Measurements from ENCODE around the gene MATN1.

Gene MATN1

GRCh38 chr1:30732277-30732996 is 9.1 kb upstream of the MATN1 start:
- Mint-ChIP-seq H3K27ac (peak overlapping the region; percentile 92), H3K27me3 (no peaks in the 10 kb centered on the region), H3K9me3 (no peaks in the 10 kb centered on the region), H3K36me3 (peaks cover 42% of the 10 kb centered on the region), H3K4me1 (peaks cover 73% of the 10 kb centered on the region), H3K4me3 (peak overlapping the region; percentile 10)
- peak; percentile 73 for ATAC-seq

GRCh38 chr1:30731806-30732276 is 8.5 kb upstream of the MATN1 start:
- no peaks in the 10 kb centered on the region for H3K27me3 Mint-ChIP-seq
- peak overlapping the region; percentile 92 for H3K27ac Mint-ChIP-seq
- H3K4me3 Mint-ChIP-seq = peak overlapping the region; percentile 55
- ATAC-seq = peak; percentile 13
- H3K36me3 Mint-ChIP-seq = peaks cover 39% of the 10 kb centered on the region
- no peaks in the 10 kb centered on the region for H3K9me3 Mint-ChIP-seq
- peaks cover 74% of the 10 kb centered on the region for H3K4me1 Mint-ChIP-seq

- Mint-ChIP-seq H3K4me3 (no peak overlapping the region), H3K27ac (peak overlapping the region; percentile 92), H3K36me3 (peaks cover 33% of the 10 kb centered on the region), H3K27me3 (no peaks in the 10 kb centered on the region), H3K4me1 (peaks cover 74% of the 10 kb centered on the region), H3K9me3 (no peaks in the 10 kb centered on the region)
- ATAC-seq = no peak
These were observed 7.9 kb upstream of the MATN1 start for GRCh38 chr1:30731109-30731805.

- peak overlapping the region; percentile 47 for H3K4me3 Mint-ChIP-seq
- ATAC-seq = peak; percentile 75
- peaks cover 71% of the 10 kb centered on the region for H3K4me1 Mint-ChIP-seq
- H3K27ac Mint-ChIP-seq = peak overlapping the region; percentile 92
- H3K27me3 Mint-ChIP-seq = no peaks in the 10 kb centered on the region
- peaks cover 26% of the 10 kb centered on the region for H3K36me3 Mint-ChIP-seq
- H3K9me3 Mint-ChIP-seq = no peaks in the 10 kb centered on the region
These were observed 7.1 kb upstream of the MATN1 start for GRCh38 chr1:30730346-30731108.

- H3K4me3 Mint-ChIP-seq = peak overlapping the region; percentile 47
- H3K27me3 Mint-ChIP-seq = no peaks in the 10 kb centered on the region
- no peaks in the 10 kb centered on the region for H3K9me3 Mint-ChIP-seq
- ATAC-seq = no peak
- peaks cover 25% of the 10 kb centered on the region for H3K36me3 Mint-ChIP-seq
- H3K27ac Mint-ChIP-seq = peak overlapping the region; percentile 92
- peaks cover 66% of the 10 kb centered on the region for H3K4me1 Mint-ChIP-seq
These were observed 6.5 kb upstream of the MATN1 start for GRCh38 chr1:30729901-30730300.

GRCh38 chr1:30728832-30729638 is 5.7 kb upstream of the MATN1 start:
- Mint-ChIP-seq H3K36me3 (peaks cover 19% of the 10 kb centered on the region), H3K27me3 (no peaks in the 10 kb centered on the region), H3K27ac (peak overlapping the region; percentile 92), H3K9me3 (no peaks in the 10 kb centered on the region), H3K4me3 (no peak overlapping the region), H3K4me1 (peaks cover 67% of the 10 kb centered on the region)
- ATAC-seq = no peak

- ATAC-seq = no peak
- Mint-ChIP-seq H3K4me1 (peaks cover 67% of the 10 kb centered on the region), H3K27me3 (no peaks in the 10 kb centered on the region), H3K36me3 (peaks cover 15% of the 10 kb centered on the region), H3K4me3 (no peak overlapping the region), H3K9me3 (no peaks in the 10 kb centered on the region), H3K27ac (peak overlapping the region; percentile 92)
These were observed 5.0 kb upstream of the MATN1 start for GRCh38 chr1:30728340-30728739.

GRCh38 chr1:30727824-30728223 is 4.4 kb upstream of the MATN1 start:
- H3K4me3 Mint-ChIP-seq = no peak overlapping the region
- peaks cover 67% of the 10 kb centered on the region for H3K4me1 Mint-ChIP-seq
- ATAC-seq = no peak
- peaks cover 13% of the 10 kb centered on the region for H3K36me3 Mint-ChIP-seq
- H3K27me3 Mint-ChIP-seq = no peaks in the 10 kb centered on the region
- H3K27ac Mint-ChIP-seq = peak overlapping the region; percentile 92
- no peaks in the 10 kb centered on the region for H3K9me3 Mint-ChIP-seq

- H3K27me3 Mint-ChIP-seq = no peaks in the 10 kb centered on the region
- H3K4me3 Mint-ChIP-seq = no peak overlapping the region
- H3K4me1 Mint-ChIP-seq = peaks cover 65% of the 10 kb centered on the region
- ATAC-seq = no peak
- H3K36me3 Mint-ChIP-seq = peaks cover 13% of the 10 kb centered on the region
- H3K9me3 Mint-ChIP-seq = no peaks in the 10 kb centered on the region
- H3K27ac Mint-ChIP-seq = peak overlapping the region; percentile 92
These were observed 3.6 kb upstream of the MATN1 start for GRCh38 chr1:30726773-30727684.

- H3K36me3 Mint-ChIP-seq = peaks cover 13% of the 10 kb centered on the region
- no peak overlapping the region for H3K27ac Mint-ChIP-seq
- H3K4me3 Mint-ChIP-seq = no peak overlapping the region
- no peak for ATAC-seq
- H3K27me3 Mint-ChIP-seq = no peaks in the 10 kb centered on the region
- no peaks in the 10 kb centered on the region for H3K9me3 Mint-ChIP-seq
- H3K4me1 Mint-ChIP-seq = peaks cover 65% of the 10 kb centered on the region
These were observed 2.9 kb upstream of the MATN1 start for GRCh38 chr1:30726236-30726635.

- H3K4me3 Mint-ChIP-seq = no peak overlapping the region
- H3K27ac Mint-ChIP-seq = no peak overlapping the region
- H3K9me3 Mint-ChIP-seq = no peaks in the 10 kb centered on the region
- H3K27me3 Mint-ChIP-seq = no peaks in the 10 kb centered on the region
- H3K4me1 Mint-ChIP-seq = peaks cover 63% of the 10 kb centered on the region
- H3K36me3 Mint-ChIP-seq = peaks cover 13% of the 10 kb centered on the region
- no peak for ATAC-seq
These were observed 2.2 kb upstream of the MATN1 start for GRCh38 chr1:30725450-30726095.

GRCh38 chr1:30724655-30725421 is 1.5 kb upstream of the MATN1 start:
- H3K36me3 Mint-ChIP-seq = peaks cover 13% of the 10 kb centered on the region
- no peak for ATAC-seq

GRCh38 chr1:30724175-30724574 is 790 bp upstream of the MATN1 start:
- Mint-ChIP-seq H3K4me3 (no peak overlapping the region), H3K36me3 (peaks cover 13% of the 10 kb centered on the region), H3K27ac (no peak overlapping the region), H3K27me3 (no peaks in the 10 kb centered on the region), H3K4me1 (peaks cover 63% of the 10 kb centered on the region), H3K9me3 (no peaks in the 10 kb centered on the region)
- no peak for ATAC-seq

More at GRCh38 chr1:30724655-30725421, 1.5 kb upstream of the MATN1 start:
- Mint-ChIP-seq H3K4me1 (peaks cover 63% of the 10 kb centered on the region), H3K4me3 (no peak overlapping the region), H3K27me3 (no peaks in the 10 kb centered on the region), H3K27ac (no peak overlapping the region), H3K9me3 (no peaks in the 10 kb centered on the region)
